ENCODE results near the gene MAP3K5.

GRCh38 chr6:136750696-136751521 is 41.4 kb downstream of the MAP3K5 start:
- TF ChIP-seq, protein P1, sequence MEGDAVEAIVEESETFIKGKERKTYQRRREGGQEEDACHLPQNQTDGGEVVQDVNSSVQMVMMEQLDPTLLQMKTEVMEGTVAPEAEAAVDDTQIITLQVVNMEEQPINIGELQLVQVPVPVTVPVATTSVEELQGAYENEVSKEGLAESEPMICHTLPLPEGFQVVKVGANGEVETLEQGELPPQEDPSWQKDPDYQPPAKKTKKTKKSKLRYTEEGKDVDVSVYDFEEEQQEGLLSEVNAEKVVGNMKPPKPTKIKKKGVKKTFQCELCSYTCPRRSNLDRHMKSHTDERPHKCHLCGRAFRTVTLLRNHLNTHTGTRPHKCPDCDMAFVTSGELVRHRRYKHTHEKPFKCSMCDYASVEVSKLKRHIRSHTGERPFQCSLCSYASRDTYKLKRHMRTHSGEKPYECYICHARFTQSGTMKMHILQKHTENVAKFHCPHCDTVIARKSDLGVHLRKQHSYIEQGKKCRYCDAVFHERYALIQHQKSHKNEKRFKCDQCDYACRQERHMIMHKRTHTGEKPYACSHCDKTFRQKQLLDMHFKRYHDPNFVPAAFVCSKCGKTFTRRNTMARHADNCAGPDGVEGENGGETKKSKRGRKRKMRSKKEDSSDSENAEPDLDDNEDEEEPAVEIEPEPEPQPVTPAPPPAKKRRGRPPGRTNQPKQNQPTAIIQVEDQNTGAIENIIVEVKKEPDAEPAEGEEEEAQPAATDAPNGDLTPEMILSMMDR (IDR thresholded peaks at IDR 0.05 in 2 of 3, conservative IDR thresholded peaks at IDR 0.05 in 1 of 3; ENCODE audit: insufficient read depth in 2 of 3, low read depth in 1 of 3, low read length in 3 of 3), result no peak
- no peak for TF ChIP-seq CTBP1 (IDR thresholded peaks at IDR 0.05; ENCODE audit: borderline replicate concordance)
- TF ChIP-seq SP1 (CRISPR knock-in tag; IDR thresholded peaks at IDR 0.05), result no peak
- TF ChIP-seq ELF4 (CRISPR knock-in tag; IDR thresholded peaks at IDR 0.05), result no peak
- no peak for TF ChIP-seq FOXA3 (CRISPR knock-in tag; conservative IDR thresholded peaks at IDR 0.05 in 1 of 2, IDR thresholded peaks at IDR 0.05 in 1 of 2)
- no peak for TF ChIP-seq KAT8 (IDR thresholded peaks at IDR 0.05; ENCODE audit: low read depth)
- no peak for TF ChIP-seq NFIC (IDR thresholded peaks at IDR 0.05)
- no peak for TF ChIP-seq RFX5 (IDR thresholded peaks at IDR 0.05; ENCODE audit: low read depth, low read length)
- no peak for TF ChIP-seq NCOA2 (IDR thresholded peaks at IDR 0.05; ENCODE audit: partially characterized antibody in 2 of 2)
- TF ChIP-seq USF2 (CRISPR knock-in tag; IDR thresholded peaks at IDR 0.05), result no peak
- TF ChIP-seq POLR2A (conservative IDR thresholded peaks at IDR 0.05), result no peak
